K562 (cell line): Measurements from ENCODE around the gene ADORA3. TPM values are rescaled to one million over a fixed set of nuclear protein-coding genes. Genes with fewer than 3 reads are reported as not detected.

Experiments
- ATAC-seq: fragments of 200-7000 bp; cut with Tn5 transposase; 3 replicates; pipeline ENCODE4 v1.9.1; 2020; ENCODE audit warnings: moderate library complexity
- BruUV-seq: library from RNA; stranded (reverse); fragments of 400-500 nt; replicated peaks from 2 replicates; lab custom pipeline; 2021; lab: Mats Ljungman, UMichigan
- CTCF ChIA-PET: fragments of 300-600 bp; formaldehyde crosslinking; extraction: SDS; loops from one replicate; lab custom pipeline; 2021; ENCODE audit warnings: low intra/inter-chr PET ratio; lab: Yijun Ruan, JAX
- POLR2A ChIA-PET: fragments of 300-600, 350-650 bp; sonication (Branson Sonifier 250); formaldehyde crosslinking; extraction: SDS; loops from one replicate; lab custom pipeline; 2021; ENCODE audit warnings: antibody characterized with exemption, inconsistent platforms; lab: Yijun Ruan, JAX
- DNase-seq, 4 experiments: peaks; one replicate each; pipeline versions ENCODE4 v3.0.0 to v3.0.0-alpha.2; 2011 to 2018; ENCODE audit warnings: low spot score in 3 of 4, mixed read lengths in 3 of 4; ENCODE audit errors: extremely low read depth in 1 of 4
- FAIRE-seq: peaks from 2 replicates; lab custom pipeline; 2011; peaks lifted over from hg19 to GRCh38; lab: Jason Lieb, UNC
- H2AFZ ChIP-seq: 2 replicates; pipeline ENCODE4 v1.6.0; 2011; ENCODE audit warnings: low read depth, low read length, control low read depth, inconsistent platforms
- H3K27ac ChIP-seq: fragments of 200-600 bp; 3 replicates; pipeline ENCODE4 v1.8.0; 2011; ENCODE audit warnings: low read depth, mild to moderate bottlenecking, control low read depth, inconsistent platforms, low read length, moderate library complexity, mixed read lengths; ENCODE audit errors: extremely low read depth
- H3K27me3 ChIP-seq, 2 experiments: fragments of 300-600 bp in 1 of 2; 2 replicates in 1 of 2; 3 replicates in 1 of 2; pipeline versions ENCODE4 v1.6.0 to v1.8.0; 2011; ENCODE audit warnings: inconsistent platforms in 2 of 2, low read length in 2 of 2, mild to moderate bottlenecking in 1 of 2, mixed read lengths in 1 of 2, moderate library complexity in 1 of 2; ENCODE audit not compliant: control insufficient read depth in 2 of 2, insufficient read depth in 2 of 2
- H3K36me3 ChIP-seq: fragments of 300-600 bp; 3 replicates; pipeline ENCODE4 v1.8.0; 2011; ENCODE audit warnings: mild to moderate bottlenecking, low read length, inconsistent platforms; ENCODE audit not compliant: control insufficient read depth, insufficient read depth
- H3K4me1 ChIP-seq, 2 experiments: fragments of 200-600 bp in 1 of 2; replicated peaks in 1 of 2; 2 replicates in 1 of 2; 3 replicates in 1 of 2; pipeline versions ENCODE4 v1.5.1 to v1.8.0; 2011; ENCODE audit warnings: inconsistent platforms in 2 of 2, low read length in 2 of 2, mild to moderate bottlenecking in 1 of 2, mixed read lengths in 1 of 2, moderate library complexity in 1 of 2; ENCODE audit not compliant: control insufficient read depth in 2 of 2, insufficient read depth in 2 of 2
- H3K4me2 ChIP-seq: 2 replicates; pipeline ENCODE4 v1.6.1; 2011; ENCODE audit warnings: low read length, control low read depth, inconsistent platforms, mixed read lengths; ENCODE audit not compliant: insufficient read depth
- H3K4me3 ChIP-seq: fragments of 200-600 bp; sonication (generic), shearing (Covaris generic); 2 replicates; pipeline ENCODE4 v1.5.1; 2016; ENCODE audit warnings: control low read depth, inconsistent platforms
- H3K79me2 ChIP-seq: fragments of 200-600 bp; 3 replicates; pipeline ENCODE4 v1.8.0; 2011; ENCODE audit warnings: low read length, inconsistent platforms; ENCODE audit not compliant: control insufficient read depth, insufficient read depth
- H3K9ac ChIP-seq, 2 experiments: 2 replicates each; pipeline versions ENCODE4 v1.6.0 to v1.6.1; 2011; ENCODE audit warnings: low read depth in 2 of 2, low read length in 2 of 2, control low read depth in 1 of 2, inconsistent platforms in 1 of 2, mild to moderate bottlenecking in 1 of 2, mixed read lengths in 1 of 2; ENCODE audit not compliant: insufficient read depth in 1 of 2
- H3K9me1 ChIP-seq: one replicate; pipeline ENCODE4 v1.6.0; 2011; ENCODE audit warnings: inconsistent platforms, mild to moderate bottlenecking, low read length, moderate library complexity; ENCODE audit not compliant: control insufficient read depth, insufficient read depth
- H3K9me3 ChIP-seq: replicated peaks from 2 replicates; pipeline ENCODE4 v1.5.1; 2011; ENCODE audit warnings: low read depth, low read length, inconsistent platforms; ENCODE audit not compliant: control insufficient read depth, insufficient read depth
- H4K20me1 ChIP-seq: replicated peaks from 2 replicates; pipeline ENCODE4 v1.6.1; 2011; ENCODE audit warnings: low read length, inconsistent platforms, mixed read lengths; ENCODE audit not compliant: control insufficient read depth, insufficient read depth
- ADNP ChIP-seq: fragments of 200-800 bp; sonication (Bioruptor generic); IDR thresholded peaks from 2 replicates; pipeline ENCODE4 v1.6.1; 2016; ENCODE audit warnings: missing genetic modification characterization, missing compliant biosample characterization
- BCOR ChIP-seq: fragments of 450-650 bp; IDR thresholded peaks from 2 replicates; pipeline ENCODE4 v1.6.1; 2016
- ESRRA ChIP-seq: fragments of 450-650 bp; IDR thresholded peaks from 2 replicates; pipeline ENCODE4 v1.6.1; 2014; ENCODE audit warnings: low read depth, mild to moderate bottlenecking, moderate library complexity, borderline replicate concordance
- HCFC1 ChIP-seq: IDR thresholded peaks from 2 replicates; pipeline ENCODE4 v1.6.1; 2012; ENCODE audit warnings: low read depth, low read length, improper control_type of control experiment
- KDM1A ChIP-seq, 2 experiments: fragments of 450-650 bp; IDR thresholded peaks; 2 replicates each; pipeline ENCODE4 v1.6.1; 2016; ENCODE audit warnings: mild to moderate bottlenecking in 2 of 2
- MEIS2 ChIP-seq: fragments of 450-650 bp; IDR thresholded peaks from 2 replicates; pipeline ENCODE4 v1.6.1; 2014; ENCODE audit warnings: mild to moderate bottlenecking; ENCODE audit not compliant: partially characterized antibody
- PRMT5 ChIP-seq: sonication (generic); formaldehyde crosslinking; IDR thresholded peaks from 2 replicates; pipeline ENCODE4 v1.5.0; 2020; ENCODE audit warnings: missing genetic modification reagents
- RAD21 ChIP-seq, 2 experiments: fragments of 250-450 bp in 1 of 2; fragments of 450-650 bp in 1 of 2; sonication (Bioruptor Pico) in 1 of 2; formaldehyde crosslinking in 1 of 2; IDR thresholded peaks in 1 of 2; conservative IDR thresholded peaks in 1 of 2; 2 replicates each; pipeline versions ENCODE4 v1.4.0 to v1.8.0; 2020 to 2022; ENCODE audit warnings: mild to moderate bottlenecking in 2 of 2, moderate library complexity in 1 of 2
- RBM25 ChIP-seq: fragments of 200-400 bp; formaldehyde crosslinking; IDR thresholded peaks from 2 replicates; pipeline ENCODE4 v1.6.1; 2018; ENCODE audit warnings: low read length, low read depth, moderate library complexity; ENCODE audit not compliant: severe bottlenecking
- WGBS: fragments of 100-300 bp; shearing (Covaris generic); methylation state at CpG from one replicate; pipeline ENCODE4 v1.1.6; 2016; ENCODE audit warnings: low coverage, mixed read lengths; ENCODE audit not compliant: insufficient coverage; ENCODE audit errors: missing lambda C conversion rate; 5-methylcytosine and 5-hydroxymethylcytosine counted together
- in situ Hi-C: fragments of 300-500 bp; cut with MboI; formaldehyde crosslinking; loops from 4 replicates; pipeline ENCODE4 v1.15.0; 2018; ENCODE audit warnings: inconsistent platforms, mixed read lengths
- intact Hi-C: fragments of 100-400 bp; cut with micrococcal nuclease; formaldehyde crosslinking; loops from 2 replicates; pipeline ENCODE4 v1.14.2; 2022
- polyA plus RNA-seq, 8 experiments: library from polyadenylated mRNA; depleted of rRNA in 4 of 8; stranded (reverse) in 5 of 8; unstranded in 3 of 8; fragments of >200 nt; fragmentation: Nextera tagmentation in 2 of 8; fragmentation: Illumina TruSeq in 1 of 8; extraction: Ambion mirVana in 2 of 8; extraction: Trizol in 1 of 8; gene quantifications; 2 replicates each; pipeline versions ENCODE4 v1.2.1 to v1.2.3, GENCODE V29; 2011 to 2014; ENCODE audit warnings: inconsistent platforms in 1 of 8, missing spikeins in 1 of 8
- total RNA-seq, 7 experiments: library from RNA; depleted of rRNA in 6 of 7; stranded (reverse); fragments of >200 nt in 6 of 7; fragmentation: Illumina TruSeq in 2 of 7; extraction: Trizol in 2 of 7; gene quantifications; 2 replicates each; pipeline versions ENCODE4 v1.2.1 to v1.2.3, GENCODE V29; 2011 to 2021; ENCODE audit warnings: low replicate concordance in 1 of 7

The ADORA3 gene
- total and polyA plus RNA-seq, 9 of the 15 experiments (the other 6 are each of a cell fraction or from before 2014, with no cell fraction given), result 0.09 to 0.35 (median 0.16) TPM; not detected in 3

- Histone ChIP-seq H3K4me2 (no peak overlapping the region), H3K9me3 (no peaks in the 10 kb centered on the region), H3K36me3 (no peaks in the 10 kb centered on the region), H3K4me1 (no peaks in the 10 kb centered on the region), H4K20me1 (no peaks in the 10 kb centered on the region), H3K4me3 (no peak overlapping the region), H2AFZ (0 out of 2 replicates have a peak overlapping the region, but pooled peaks have one; percentile 8), H3K9ac (no peak overlapping the region), H3K79me2 (no peaks in the 10 kb centered on the region), H3K27ac (no peak overlapping the region), H3K27me3 (peaks cover 0 to 5% of the 10 kb centered on the region in 2 experiments; a peak in 1 of 5 replicates), H3K9me1 (no peaks in the 10 kb centered on the region)
- intact Hi-C loops (no loop called here), in situ Hi-C loops (no loop called here)
- FAIRE-seq, result no peak
- POLR2A ChIA-PET, result interaction anchor here (0.5 to 1.0 kb wide), 2 partner anchors 24 to 589 kb away, joined by 3 read pairs; no protein-coding TSS in a partner anchor
- no peak for ATAC-seq
- WGBS, result 10% methylated on average over 3 of the region's 3 CpGs
- no TSS peak for BruUV-seq
- CTCF ChIA-PET, result no interaction called here
- peak; percentile 33 for TF ChIP-seq MEIS2
- no peak for TF ChIP-seq HCFC1
- DNase-seq, result no peak
Observed at GRCh38 chr1:111553196-111553595, 49.8 kb upstream of the ADORA3 start.

DNA sequence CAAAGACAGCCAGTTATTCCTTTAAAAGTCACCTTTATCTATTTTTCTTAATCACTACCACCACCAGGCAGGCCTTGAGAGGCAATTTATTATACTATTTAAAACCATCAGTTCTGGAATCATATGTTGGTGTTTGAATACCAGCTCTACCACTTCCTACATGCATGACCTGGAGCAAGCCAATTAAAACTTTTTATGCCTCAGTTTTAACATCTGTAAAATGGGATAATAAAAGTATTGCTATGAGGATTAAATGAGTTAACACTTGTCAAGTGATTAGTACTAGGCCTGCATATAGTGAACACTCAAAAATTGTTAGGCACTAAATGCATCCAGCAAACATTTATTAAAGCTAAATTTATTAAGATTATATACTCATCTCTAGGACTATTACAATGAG is 49.2 kb upstream of the ADORA3 start:
- in situ Hi-C loops (no loop called here), intact Hi-C loops (no loop called here)
- no TSS peak for BruUV-seq
- DNase-seq, result no peak
- H3K36me3 ChIP-seq, result no peaks in the 10 kb centered on the region
- no peak overlapping the region for H3K4me2 ChIP-seq
- no peaks in the 10 kb centered on the region for H4K20me1 ChIP-seq
- no peak overlapping the region for H3K4me3 ChIP-seq
- H2AFZ ChIP-seq, result no peak overlapping the region
- no peaks in the 10 kb centered on the region for H3K9me1 ChIP-seq
- CTCF ChIA-PET, result no interaction called here
- no peak overlapping the region for H3K9ac ChIP-seq
- H3K9me3 ChIP-seq, result no peaks in the 10 kb centered on the region
- POLR2A ChIA-PET, result interaction anchor here (2.2 kb wide), 1 partner anchor 16 kb away, joined by 7 read pairs; no protein-coding TSS in a partner anchor
- FAIRE-seq, result no peak
- ATAC-seq, result no peak
- H3K4me1 ChIP-seq, result no peaks in the 10 kb centered on the region
- no peak overlapping the region for H3K27ac ChIP-seq
- H3K27me3 ChIP-seq, result peaks cover 0 to 5% of the 10 kb centered on the region in 2 experiments; a peak in 1 of 5 replicates
- no peak for TF ChIP-seq ESRRA
- no peak for TF ChIP-seq RAD21 (CRISPR knock-in tag; conservative IDR thresholded peaks at IDR 0.05 in 1 of 2, IDR thresholded peaks at IDR 0.05 in 1 of 2)
- TF ChIP-seq RBM25, result peak; percentile 87
- TF ChIP-seq KDM1A (IDR thresholded peaks at IDR 0.05), result peak in 1 of 2 experiments; percentile 29; a peak in 1 of 4 replicates
- TF ChIP-seq BCOR, result 0 out of 2 replicates have a peak, but pooled peaks have one; percentile 38
- no peak for TF ChIP-seq PRMT5
- TF ChIP-seq ADNP, result peak; percentile 75
- TF ChIP-seq, all 486 proteins: peak for 4
- H3K79me2 ChIP-seq, result no peaks in the 10 kb centered on the region
